Thyroid gland (tissue), 4 donors: ENCODE measurements around the gene PSENEN.

Experiments
- POLR2A ChIP-seq, 2 donors: fragments of 450-650 bp; IDR thresholded peaks; one replicate each; pipeline ENCODE4 v1.6.1; 2017; ENCODE audit warnings: antibody characterized with exemption in 2 of 2, mild to moderate bottlenecking in 2 of 2, moderate library complexity in 1 of 2
- TF ChIP-seq, protein P1 (sequence below), 6 experiments: fragments of 200-600 bp in 3 of 6; fragments of 450-650 bp in 3 of 6; sonication (generic) in 3 of 6; IDR thresholded peaks; one replicate each; pipeline ENCODE4 v1.5.1; 2016 to 2019; ENCODE audit warnings: antibody characterized with exemption in 6 of 6, mild to moderate bottlenecking in 2 of 6, inconsistent platforms in 1 of 6, moderate library complexity in 1 of 6

DNA sequence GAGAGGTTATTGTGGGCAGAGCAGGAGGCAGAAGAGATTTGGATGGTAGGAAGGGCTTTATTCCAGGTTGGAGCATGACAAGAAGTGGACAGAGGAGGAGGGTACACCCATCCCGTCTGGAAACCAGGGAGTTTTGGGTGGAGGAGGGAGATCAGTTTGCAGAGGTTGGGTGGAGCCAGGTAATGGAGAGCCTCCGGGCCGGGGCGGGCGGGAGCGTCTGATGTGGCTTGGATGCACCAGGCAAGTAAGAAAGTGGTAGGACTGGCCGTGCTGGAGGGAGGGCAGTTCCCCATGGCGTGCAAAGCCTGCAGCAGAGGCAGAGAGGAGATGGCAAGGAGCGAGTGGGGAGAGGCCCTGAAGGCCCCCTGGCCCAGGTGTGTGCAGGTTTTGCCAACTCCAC lies 14.1 kb upstream of the PSENEN start:
- TF ChIP-seq, protein P1, sequence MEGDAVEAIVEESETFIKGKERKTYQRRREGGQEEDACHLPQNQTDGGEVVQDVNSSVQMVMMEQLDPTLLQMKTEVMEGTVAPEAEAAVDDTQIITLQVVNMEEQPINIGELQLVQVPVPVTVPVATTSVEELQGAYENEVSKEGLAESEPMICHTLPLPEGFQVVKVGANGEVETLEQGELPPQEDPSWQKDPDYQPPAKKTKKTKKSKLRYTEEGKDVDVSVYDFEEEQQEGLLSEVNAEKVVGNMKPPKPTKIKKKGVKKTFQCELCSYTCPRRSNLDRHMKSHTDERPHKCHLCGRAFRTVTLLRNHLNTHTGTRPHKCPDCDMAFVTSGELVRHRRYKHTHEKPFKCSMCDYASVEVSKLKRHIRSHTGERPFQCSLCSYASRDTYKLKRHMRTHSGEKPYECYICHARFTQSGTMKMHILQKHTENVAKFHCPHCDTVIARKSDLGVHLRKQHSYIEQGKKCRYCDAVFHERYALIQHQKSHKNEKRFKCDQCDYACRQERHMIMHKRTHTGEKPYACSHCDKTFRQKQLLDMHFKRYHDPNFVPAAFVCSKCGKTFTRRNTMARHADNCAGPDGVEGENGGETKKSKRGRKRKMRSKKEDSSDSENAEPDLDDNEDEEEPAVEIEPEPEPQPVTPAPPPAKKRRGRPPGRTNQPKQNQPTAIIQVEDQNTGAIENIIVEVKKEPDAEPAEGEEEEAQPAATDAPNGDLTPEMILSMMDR (IDR thresholded peaks at IDR 0.05), result no peak
- no peak for TF ChIP-seq POLR2A (IDR thresholded peaks at IDR 0.05)
